ENCODE data around the gene TAPT1. TPM values are rescaled to one million over a fixed set of nuclear protein-coding genes. Genes with fewer than 3 reads are reported as not detected.
A peak's percentile ranks its signal among the peaks of the same experiment; 100 is the strongest.

TAPT1 gene
- polyA plus RNA-seq, 4 donors, result 7.3 to 22.3 (median 13.6) TPM

- Histone ChIP-seq H3K9me3 (ENCODE audit: control insufficient read depth in 2 of 2, insufficient read depth in 1 of 2, low read depth in 1 of 2, low read length in 1 of 2) (no peaks in the 10 kb centered on the region), H3K27me3 (ENCODE audit: control insufficient read depth in 3 of 3, insufficient read depth in 3 of 3, low read length in 3 of 3) (no peaks in the 10 kb centered on the region), H3K4me1 (ENCODE audit: control insufficient read depth in 3 of 3, insufficient read depth in 2 of 3, low read depth in 1 of 3, low read length in 2 of 3) (no peaks in the 10 kb centered on the region), H3K27ac (ENCODE audit: low read depth in 1 of 3, low read length in 2 of 3) (no peak overlapping the region), H3K4me3 (ENCODE audit: low read depth in 1 of 3, low read length in 3 of 3) (no peak overlapping the region), H3K36me3 (ENCODE audit: control insufficient read depth in 3 of 3, insufficient read depth in 2 of 3, low read depth in 1 of 3, low read length in 3 of 3) (peaks cover 0 to 5% (median 0%) of the 10 kb centered on the region in 3 donors)
- no peak for FAIRE-seq
- DNase-seq, result no peak
- WGBS, 3 donors, result 87 to 97% (median 95%) methylated on average over 3 of the region's 3 CpGs
These were observed 39.5 kb upstream of the TAPT1 start for GRCh38 chr4:16265820-16266219.

GRCh38 chr4:16264798-16265197 lies 38.5 kb upstream of the TAPT1 start:
- 7 to 19% (median 12%) methylated on average over 3 of the region's 3 CpGs for WGBS, 3 donors

GRCh38 chr4:16263056-16263455 lies 36.8 kb upstream of the TAPT1 start:
- no peak for DNase-seq
- H3K27ac ChIP-seq (ENCODE audit: low read depth in 1 of 3, low read length in 2 of 3), result no peak overlapping the region
- WGBS, 3 donors, result 87 to 95% (median 94%) methylated on average over 2 of the region's 2 CpGs
- peaks cover 0 to 5% (median 0%) of the 10 kb centered on the region in 3 donors for H3K36me3 ChIP-seq (ENCODE audit: control insufficient read depth in 3 of 3, insufficient read depth in 2 of 3, low read depth in 1 of 3, low read length in 3 of 3)
- H3K4me1 ChIP-seq (ENCODE audit: control insufficient read depth in 3 of 3, insufficient read depth in 2 of 3, low read depth in 1 of 3, low read length in 2 of 3), result no peaks in the 10 kb centered on the region
- H3K9me3 ChIP-seq (ENCODE audit: control insufficient read depth in 2 of 2, insufficient read depth in 1 of 2, low read depth in 1 of 2, low read length in 1 of 2), result no peaks in the 10 kb centered on the region
- no peak overlapping the region for H3K4me3 ChIP-seq (ENCODE audit: low read depth in 1 of 3, low read length in 3 of 3)
- no peak for FAIRE-seq
- no peaks in the 10 kb centered on the region for H3K27me3 ChIP-seq (ENCODE audit: control insufficient read depth in 3 of 3, insufficient read depth in 3 of 3, low read length in 3 of 3)

More at GRCh38 chr4:16264798-16265197, 38.5 kb upstream of the TAPT1 start:
- no peaks in the 10 kb centered on the region for H3K4me1 ChIP-seq (ENCODE audit: control insufficient read depth in 3 of 3, insufficient read depth in 2 of 3, low read depth in 1 of 3, low read length in 2 of 3)
- DNase-seq, result peak; percentile 52 to 56
- FAIRE-seq, result peak; percentile 95
- no peaks in the 10 kb centered on the region for H3K9me3 ChIP-seq (ENCODE audit: control insufficient read depth in 2 of 2, insufficient read depth in 1 of 2, low read depth in 1 of 2, low read length in 1 of 2)
- H3K27me3 ChIP-seq (ENCODE audit: control insufficient read depth in 3 of 3, insufficient read depth in 3 of 3, low read length in 3 of 3), result no peaks in the 10 kb centered on the region
- no peak overlapping the region for H3K4me3 ChIP-seq (ENCODE audit: low read depth in 1 of 3, low read length in 3 of 3)
- H3K36me3 ChIP-seq (ENCODE audit: control insufficient read depth in 3 of 3, insufficient read depth in 2 of 3, low read depth in 1 of 3, low read length in 3 of 3), result peaks cover 0 to 5% (median 0%) of the 10 kb centered on the region in 3 donors
- H3K27ac ChIP-seq (ENCODE audit: low read depth in 1 of 3, low read length in 2 of 3), result no peak overlapping the region

GRCh38 chr4:16262188-16262587 lies 35.9 kb upstream of the TAPT1 start:
- H3K9me3 ChIP-seq (ENCODE audit: control insufficient read depth in 2 of 2, insufficient read depth in 1 of 2, low read depth in 1 of 2, low read length in 1 of 2), result no peaks in the 10 kb centered on the region
- 77 to 86% (median 80%) methylated on average over 4 of the region's 4 CpGs for WGBS, 3 donors
- FAIRE-seq (no peak), DNase-seq (no peak)
- H3K4me1 ChIP-seq (ENCODE audit: control insufficient read depth in 3 of 3, insufficient read depth in 2 of 3, low read depth in 1 of 3, low read length in 2 of 3), result no peaks in the 10 kb centered on the region
- H3K27ac ChIP-seq (ENCODE audit: low read depth in 1 of 3, low read length in 2 of 3), result no peak overlapping the region
- peaks cover 0 to 7% (median 2%) of the 10 kb centered on the region in 3 donors for H3K36me3 ChIP-seq (ENCODE audit: control insufficient read depth in 3 of 3, insufficient read depth in 2 of 3, low read depth in 1 of 3, low read length in 3 of 3)
- H3K4me3 ChIP-seq (ENCODE audit: low read depth in 1 of 3, low read length in 3 of 3), result no peak overlapping the region
- H3K27me3 ChIP-seq (ENCODE audit: control insufficient read depth in 3 of 3, insufficient read depth in 3 of 3, low read length in 3 of 3), result no peaks in the 10 kb centered on the region

DNA sequence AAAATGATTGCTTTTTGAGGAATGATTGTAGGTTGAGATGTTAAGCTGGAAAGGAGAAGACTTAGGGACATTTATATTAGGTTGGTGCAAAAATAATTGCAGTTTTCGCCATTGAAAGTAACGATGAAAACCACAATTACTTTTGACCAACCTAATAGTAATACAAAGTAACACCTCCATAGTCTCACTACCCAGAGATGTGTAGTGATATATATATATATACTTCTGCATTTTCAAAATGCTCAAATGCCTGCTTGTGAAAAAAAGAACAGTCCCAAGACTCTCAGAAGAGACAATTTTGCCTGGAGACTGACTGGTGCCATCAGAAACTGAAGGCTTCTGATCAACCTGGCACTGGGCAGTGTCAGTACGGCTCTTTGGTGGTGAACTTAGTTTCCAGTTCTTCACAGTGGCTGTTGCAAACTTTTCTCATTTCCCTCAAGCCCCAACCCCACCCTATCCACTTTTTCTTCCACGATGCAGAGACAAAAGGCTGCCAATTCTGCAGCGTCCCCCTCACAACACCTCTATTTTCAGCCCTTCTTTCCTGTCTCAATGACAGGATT lies 35.1 kb upstream of the TAPT1 start:
- H3K4me1 ChIP-seq (ENCODE audit: control insufficient read depth in 3 of 3, insufficient read depth in 2 of 3, low read depth in 1 of 3, low read length in 2 of 3), result no peaks in the 10 kb centered on the region
- H3K27ac ChIP-seq (ENCODE audit: low read depth in 1 of 3, low read length in 2 of 3), result no peak overlapping the region
- no peaks in the 10 kb centered on the region for H3K27me3 ChIP-seq (ENCODE audit: control insufficient read depth in 3 of 3, insufficient read depth in 3 of 3, low read length in 3 of 3)
- H3K36me3 ChIP-seq (ENCODE audit: control insufficient read depth in 3 of 3, insufficient read depth in 2 of 3, low read depth in 1 of 3, low read length in 3 of 3), result peaks cover 2 to 10% (median 2%) of the 10 kb centered on the region in 3 donors
- H3K9me3 ChIP-seq (ENCODE audit: control insufficient read depth in 2 of 2, insufficient read depth in 1 of 2, low read depth in 1 of 2, low read length in 1 of 2), result no peaks in the 10 kb centered on the region
- 87 to 95% (median 90%) methylated on average over 5 of the region's 5 CpGs for WGBS, 3 donors
- H3K4me3 ChIP-seq (ENCODE audit: low read depth in 1 of 3, low read length in 3 of 3), result no peak overlapping the region
- FAIRE-seq (no peak), DNase-seq (no peak)

DNA sequence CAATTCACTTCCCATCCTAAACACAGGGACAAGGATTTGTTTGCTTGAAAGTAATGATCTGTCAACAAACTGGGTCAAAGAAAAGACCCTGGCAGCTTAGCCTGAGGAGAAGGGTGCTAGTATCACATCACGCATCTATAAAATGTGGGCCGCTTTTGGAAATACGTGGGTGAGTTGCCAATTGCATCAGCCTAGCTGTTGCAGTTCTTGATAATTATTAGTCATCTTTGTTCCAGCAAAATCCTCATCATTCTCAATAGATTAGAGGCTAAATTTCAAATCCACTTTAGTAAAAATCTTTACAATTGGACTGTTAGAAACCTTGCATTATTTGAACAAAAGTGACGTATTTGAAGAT lies 33.6 kb upstream of the TAPT1 start:
- Histone ChIP-seq H3K36me3 (ENCODE audit: control insufficient read depth in 3 of 3, insufficient read depth in 2 of 3, low read depth in 1 of 3, low read length in 3 of 3) (peaks cover 2 to 9% (median 3%) of the 10 kb centered on the region in 3 donors), H3K27me3 (ENCODE audit: control insufficient read depth in 3 of 3, insufficient read depth in 3 of 3, low read length in 3 of 3) (no peaks in the 10 kb centered on the region), H3K9me3 (ENCODE audit: control insufficient read depth in 2 of 2, insufficient read depth in 1 of 2, low read depth in 1 of 2, low read length in 1 of 2) (no peaks in the 10 kb centered on the region), H3K4me1 (ENCODE audit: control insufficient read depth in 3 of 3, insufficient read depth in 2 of 3, low read depth in 1 of 3, low read length in 2 of 3) (no peaks in the 10 kb centered on the region), H3K27ac (ENCODE audit: low read depth in 1 of 3, low read length in 2 of 3) (no peak overlapping the region), H3K4me3 (ENCODE audit: low read depth in 1 of 3, low read length in 3 of 3) (no peak overlapping the region)
- 84 to 93% (median 89%) methylated on average over 4 of the region's 4 CpGs for WGBS, 3 donors
- DNase-seq (no peak), FAIRE-seq (no peak)

DNA sequence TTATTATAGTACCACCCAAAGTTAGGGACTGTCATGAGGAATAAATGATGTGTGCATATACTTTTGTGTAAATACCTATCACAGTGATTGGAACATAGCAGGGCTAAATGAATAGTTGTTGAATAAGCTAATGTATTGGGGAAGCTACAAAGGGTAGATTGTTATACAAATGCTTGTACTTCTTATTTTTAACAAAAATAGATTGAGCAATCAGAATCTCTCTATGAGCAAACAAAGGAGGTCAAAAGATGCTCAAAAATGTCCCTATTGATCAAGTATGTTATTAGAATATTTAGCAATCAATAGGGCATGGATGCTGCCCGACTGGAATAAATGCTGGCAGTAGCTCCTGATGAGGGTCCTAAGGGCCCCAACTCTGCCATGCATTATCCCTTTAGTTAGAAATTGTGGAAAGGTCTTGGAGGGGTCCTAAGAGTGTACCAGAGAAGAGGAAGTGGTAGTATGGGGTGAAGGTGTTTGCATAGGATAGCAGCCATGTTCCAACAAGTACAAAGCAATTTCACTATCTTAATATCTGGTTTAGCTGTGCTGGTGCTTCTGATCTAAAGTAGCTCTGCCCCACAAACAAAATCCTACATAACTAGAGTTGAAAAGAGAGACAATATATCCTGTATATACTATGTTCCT lies 33.1 kb upstream of the TAPT1 start:
- peaks cover 2 to 9% (median 3%) of the 10 kb centered on the region in 3 donors for H3K36me3 ChIP-seq (ENCODE audit: control insufficient read depth in 3 of 3, insufficient read depth in 2 of 3, low read depth in 1 of 3, low read length in 3 of 3)
- H3K27ac ChIP-seq (ENCODE audit: low read depth in 1 of 3, low read length in 2 of 3), result no peak overlapping the region
- 83 to 94% (median 88%) methylated on average over 1 of the region's 1 CpG for WGBS, 3 donors
- no peaks in the 10 kb centered on the region for H3K4me1 ChIP-seq (ENCODE audit: control insufficient read depth in 3 of 3, insufficient read depth in 2 of 3, low read depth in 1 of 3, low read length in 2 of 3)
- H3K27me3 ChIP-seq (ENCODE audit: control insufficient read depth in 3 of 3, insufficient read depth in 3 of 3, low read length in 3 of 3), result no peaks in the 10 kb centered on the region
- H3K4me3 ChIP-seq (ENCODE audit: low read depth in 1 of 3, low read length in 3 of 3), result no peak overlapping the region
- no peaks in the 10 kb centered on the region for H3K9me3 ChIP-seq (ENCODE audit: control insufficient read depth in 2 of 2, insufficient read depth in 1 of 2, low read depth in 1 of 2, low read length in 1 of 2)
- FAIRE-seq (no peak), DNase-seq (no peak)

- Histone ChIP-seq H3K9me3 (ENCODE audit: control insufficient read depth in 2 of 2, insufficient read depth in 1 of 2, low read depth in 1 of 2, low read length in 1 of 2) (no peaks in the 10 kb centered on the region), H3K27ac (ENCODE audit: low read depth in 1 of 3, low read length in 2 of 3) (no peak overlapping the region), H3K36me3 (ENCODE audit: control insufficient read depth in 3 of 3, insufficient read depth in 2 of 3, low read depth in 1 of 3, low read length in 3 of 3) (peaks cover 2 to 9% (median 3%) of the 10 kb centered on the region in 3 donors), H3K27me3 (ENCODE audit: control insufficient read depth in 3 of 3, insufficient read depth in 3 of 3, low read length in 3 of 3) (no peaks in the 10 kb centered on the region), H3K4me1 (ENCODE audit: control insufficient read depth in 3 of 3, insufficient read depth in 2 of 3, low read depth in 1 of 3, low read length in 2 of 3) (no peaks in the 10 kb centered on the region), H3K4me3 (ENCODE audit: low read depth in 1 of 3, low read length in 3 of 3) (no peak overlapping the region)
- DNase-seq, result no peak
- 92 to 98% (median 92%) methylated on average over 2 of the region's 2 CpGs for WGBS, 3 donors
- no peak for FAIRE-seq
These were observed 31.3 kb upstream of the TAPT1 start for GRCh38 chr4:16257611-16258010.

DNA sequence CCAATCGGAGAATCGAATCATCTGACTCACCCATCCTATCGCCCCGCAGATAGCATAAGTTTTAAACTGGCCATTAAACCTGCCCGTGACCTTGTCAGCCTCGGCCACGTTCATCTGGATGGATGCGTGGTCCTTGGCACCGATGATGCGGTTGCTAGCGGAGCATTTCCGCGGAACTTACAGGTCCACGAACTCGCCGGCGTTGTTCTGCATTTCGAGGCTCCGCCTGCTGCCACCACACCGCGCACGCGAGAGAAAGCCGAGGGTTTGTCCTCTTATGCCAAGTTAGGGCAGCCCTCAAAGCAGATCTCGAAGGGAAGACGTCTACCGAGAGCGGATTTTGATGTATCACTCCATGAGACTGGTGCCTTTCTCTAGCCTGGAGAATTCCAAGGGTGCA lies 30.1 kb upstream of the TAPT1 start:
- Histone ChIP-seq H3K27me3 (ENCODE audit: control insufficient read depth in 3 of 3, insufficient read depth in 3 of 3, low read length in 3 of 3) (no peaks in the 10 kb centered on the region), H3K4me3 (ENCODE audit: low read depth in 1 of 3, low read length in 3 of 3) (no peak overlapping the region), H3K27ac (ENCODE audit: low read depth in 1 of 3, low read length in 2 of 3) (no peak overlapping the region), H3K4me1 (ENCODE audit: control insufficient read depth in 3 of 3, insufficient read depth in 2 of 3, low read depth in 1 of 3, low read length in 2 of 3) (no peaks in the 10 kb centered on the region), H3K9me3 (ENCODE audit: control insufficient read depth in 2 of 2, insufficient read depth in 1 of 2, low read depth in 1 of 2, low read length in 1 of 2) (no peaks in the 10 kb centered on the region), H3K36me3 (ENCODE audit: control insufficient read depth in 3 of 3, insufficient read depth in 2 of 3, low read depth in 1 of 3, low read length in 3 of 3) (peaks cover 2 to 9% (median 3%) of the 10 kb centered on the region in 3 donors)
- DNase-seq (no peak), FAIRE-seq (no peak)
- 97 to 98% (median 98%) methylated on average over 28 of the region's 28 CpGs for WGBS, 3 donors
